Muscle layer of duodenum (tissue), 2 donors: ENCODE measurements around the gene MYBBP1A.
A peak's percentile ranks its signal among the peaks of the same experiment; 100 is the strongest.

Source experiments
- H3K27ac ChIP-seq: one replicate; pipeline ENCODE4 v1.7.0; 2013; ENCODE audit warnings: mild to moderate bottlenecking, low read length
- H3K27me3 ChIP-seq: one replicate; pipeline ENCODE4 v1.7.0; 2013; ENCODE audit warnings: low read depth, mild to moderate bottlenecking, control low read depth, low read length
- H3K36me3 ChIP-seq, 2 donors: one replicate each; pipeline ENCODE4 v1.7.0; 2013; ENCODE audit warnings: low read length in 2 of 2, control low read depth in 1 of 2, mild to moderate bottlenecking in 1 of 2; ENCODE audit not compliant: insufficient read depth in 2 of 2, control insufficient read depth in 1 of 2
- H3K4me1 ChIP-seq, 2 donors: one replicate each; pipeline ENCODE4 v1.7.0; 2013; ENCODE audit warnings: low read length in 2 of 2, mild to moderate bottlenecking in 2 of 2, control low read depth in 1 of 2, moderate library complexity in 1 of 2; ENCODE audit not compliant: insufficient read depth in 2 of 2, control insufficient read depth in 1 of 2
- H3K4me3 ChIP-seq, 2 donors: one replicate each; pipeline ENCODE4 v1.7.0; 2013; ENCODE audit warnings: low read length in 2 of 2, low read depth in 1 of 2, mild to moderate bottlenecking in 1 of 2
- H3K9me3 ChIP-seq, 2 donors: one replicate each; pipeline ENCODE4 v1.7.0; 2013; ENCODE audit warnings: low read length in 2 of 2, control low read depth in 1 of 2, mild to moderate bottlenecking in 1 of 2; ENCODE audit not compliant: control insufficient read depth in 1 of 2
- donor health status: healthy.

Gene MYBBP1A

DNA sequence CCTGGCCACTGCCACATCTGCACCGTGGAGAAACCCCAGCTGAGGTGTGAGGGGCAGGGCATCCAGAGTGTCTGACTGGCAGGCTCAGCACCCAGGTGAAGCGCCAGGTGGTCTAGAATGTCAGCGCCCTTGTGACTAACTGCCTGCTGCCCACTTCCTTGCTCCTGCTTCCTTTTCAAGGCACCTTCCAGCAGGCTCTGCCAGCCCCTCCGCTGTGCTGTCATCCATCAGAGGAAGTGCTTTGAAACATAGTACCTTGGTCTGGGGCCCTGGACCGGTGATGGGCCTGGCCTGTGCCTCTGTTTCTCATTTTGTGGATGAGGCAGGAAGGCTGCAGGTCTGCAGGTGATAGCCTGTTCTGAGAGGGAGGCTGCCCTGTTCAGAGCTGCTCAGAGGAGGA, 51.0 kb downstream of the MYBBP1A start:
- no peaks in the 10 kb centered on the region for H3K36me3 ChIP-seq
- H3K27me3 ChIP-seq, result peaks cover 10% of the 10 kb centered on the region
- no peaks in the 10 kb centered on the region for H3K9me3 ChIP-seq
- no peak overlapping the region for H3K4me3 ChIP-seq
- H3K4me1 ChIP-seq, result peaks cover 0 to 27% of the 10 kb centered on the region in 2 donors
- no peak overlapping the region for H3K27ac ChIP-seq

DNA sequence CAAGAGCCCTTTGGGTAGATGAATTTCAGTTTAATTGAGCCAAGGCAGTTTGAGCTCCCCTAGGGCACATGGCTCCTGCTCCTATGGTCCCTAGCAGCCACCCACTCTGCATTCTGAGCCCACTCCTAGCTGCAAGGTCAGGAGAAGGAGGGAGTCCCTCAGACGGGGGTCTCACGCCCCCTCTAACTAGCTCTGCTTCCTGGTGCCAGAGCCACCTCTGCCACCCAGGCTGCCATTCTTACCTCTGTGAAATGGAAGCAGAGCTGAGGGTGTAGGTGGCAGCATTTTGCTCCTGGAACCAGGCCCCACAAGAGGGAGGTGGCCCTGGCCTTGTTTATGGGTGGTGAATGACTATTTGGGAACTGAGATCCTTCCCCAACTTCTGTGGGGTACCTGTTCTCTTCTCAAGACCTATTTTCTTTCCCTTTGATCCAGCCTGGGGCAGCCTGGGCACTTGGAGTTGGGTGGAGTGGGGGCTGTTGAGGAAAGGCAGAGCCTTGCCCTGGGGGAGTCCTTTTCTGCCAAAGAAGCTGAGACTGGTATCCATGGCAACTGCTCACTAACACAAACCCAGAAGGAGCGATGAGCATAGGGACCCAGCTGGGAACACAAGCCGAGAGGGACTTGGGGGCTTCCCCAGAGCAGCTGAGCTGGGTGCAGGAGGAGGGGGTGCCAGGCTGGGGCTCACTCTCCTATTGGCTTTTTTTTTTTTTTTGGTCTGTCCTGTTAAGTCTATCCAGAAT, 51.7 kb downstream of the MYBBP1A start:
- Histone ChIP-seq H3K4me1 (peaks cover 0 to 29% of the 10 kb centered on the region in 2 donors), H3K9me3 (no peaks in the 10 kb centered on the region), H3K36me3 (no peaks in the 10 kb centered on the region), H3K27me3 (peaks cover 10% of the 10 kb centered on the region), H3K27ac (no peak overlapping the region), H3K4me3 (no peak overlapping the region)

DNA sequence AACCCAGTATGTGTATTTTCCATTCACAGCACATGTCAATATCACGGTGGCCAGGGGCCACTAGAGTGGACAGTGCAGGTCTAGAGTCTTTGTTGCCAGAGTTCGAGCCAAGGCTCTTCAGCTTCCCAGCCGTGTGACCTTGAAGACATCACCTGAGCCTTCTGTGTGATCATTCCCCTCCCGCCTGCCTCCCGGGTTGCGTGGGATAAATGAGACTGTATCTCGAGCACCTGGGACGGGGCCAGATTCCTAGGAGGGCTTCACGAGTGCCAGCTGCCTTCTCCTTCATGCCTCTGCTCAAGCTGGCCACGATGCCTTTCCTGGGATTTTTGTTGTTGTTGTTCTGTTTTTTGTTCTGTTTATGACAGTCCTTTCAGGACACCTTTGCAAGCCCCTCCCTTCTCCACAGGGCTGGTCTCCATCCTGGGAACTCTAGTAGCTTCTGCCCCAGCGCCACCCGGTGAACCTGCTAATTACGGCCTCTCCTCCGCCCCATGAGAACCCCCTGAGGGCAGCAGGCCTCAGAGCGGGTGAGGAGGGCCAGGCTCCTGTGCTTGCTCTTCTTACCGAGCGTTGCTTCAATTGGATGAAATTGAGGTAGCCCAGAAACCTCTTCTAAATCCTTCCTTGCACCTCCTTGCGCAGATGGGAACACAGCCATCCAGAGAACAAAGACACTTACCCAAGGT, 52.6 kb downstream of the MYBBP1A start:
- Histone ChIP-seq H3K4me3 (no peak overlapping the region), H3K27ac (no peak overlapping the region), H3K36me3 (no peaks in the 10 kb centered on the region), H3K4me1 (peaks cover 0 to 34% of the 10 kb centered on the region in 2 donors), H3K27me3 (peaks cover 10% of the 10 kb centered on the region), H3K9me3 (no peaks in the 10 kb centered on the region)

DNA sequence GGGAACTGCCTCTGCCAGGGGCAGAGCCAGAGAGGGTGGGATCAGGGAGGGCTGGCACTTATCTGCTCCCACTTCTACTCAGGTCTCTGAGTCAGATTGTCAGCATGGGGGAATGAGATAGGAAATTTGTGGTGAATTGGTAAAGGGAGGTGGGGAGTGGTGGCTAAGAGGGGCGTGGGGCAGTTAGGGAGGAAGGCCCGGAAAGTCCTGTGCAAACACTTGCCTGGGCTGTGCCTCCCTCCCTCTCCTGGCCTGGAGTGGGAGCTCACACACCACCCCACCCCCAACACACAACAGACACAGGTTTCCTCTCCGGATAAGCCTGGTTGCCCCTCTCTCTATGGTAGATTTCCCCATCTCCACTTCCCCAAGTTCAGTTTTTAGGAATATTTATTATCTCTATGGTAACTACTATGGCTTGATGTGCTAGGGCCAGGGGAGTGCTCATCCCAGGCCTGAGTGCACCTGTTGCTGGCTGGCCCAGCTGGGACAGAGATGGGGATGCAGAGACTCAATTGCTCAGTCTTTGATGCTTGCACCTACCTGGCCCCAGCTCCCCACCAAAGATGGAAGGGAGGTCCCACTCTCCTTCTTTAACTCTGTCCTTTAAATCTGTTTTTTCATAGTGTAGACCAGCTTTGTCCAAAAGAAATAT, 53.8 kb downstream of the MYBBP1A start:
- Histone ChIP-seq H3K9me3 (no peaks in the 10 kb centered on the region), H3K27me3 (peaks cover 10% of the 10 kb centered on the region), H3K36me3 (no peaks in the 10 kb centered on the region), H3K4me1 (peaks cover 0 to 28% of the 10 kb centered on the region in 2 donors), H3K4me3 (peak overlapping the region; percentile 26 to 73), H3K27ac (no peak overlapping the region)

DNA sequence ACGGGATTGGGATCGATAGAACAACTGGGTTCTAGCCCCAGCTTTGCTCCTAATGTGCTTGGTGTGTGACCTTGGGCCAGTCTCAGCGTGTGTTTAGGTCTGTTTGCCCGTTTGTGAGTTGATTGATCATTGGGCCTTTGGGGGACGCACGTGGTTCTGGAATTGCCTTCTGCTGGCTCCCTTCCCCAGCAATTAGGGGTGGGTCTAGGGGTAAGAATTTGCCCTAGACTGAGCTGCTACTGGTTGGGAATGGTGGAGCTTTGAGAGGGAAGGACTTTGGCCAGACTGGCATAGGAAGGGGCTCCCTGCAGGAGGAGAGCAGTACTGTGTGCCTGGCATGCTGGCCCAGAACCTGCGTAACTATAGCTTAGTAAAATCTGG, 55.0 kb downstream of the MYBBP1A start:
- Histone ChIP-seq H3K27me3 (peaks cover 10% of the 10 kb centered on the region), H3K27ac (no peak overlapping the region), H3K4me1 (peaks cover 0 to 25% of the 10 kb centered on the region in 2 donors), H3K4me3 (peak overlapping the region; percentile 41 to 73), H3K9me3 (no peaks in the 10 kb centered on the region), H3K36me3 (no peaks in the 10 kb centered on the region)

DNA sequence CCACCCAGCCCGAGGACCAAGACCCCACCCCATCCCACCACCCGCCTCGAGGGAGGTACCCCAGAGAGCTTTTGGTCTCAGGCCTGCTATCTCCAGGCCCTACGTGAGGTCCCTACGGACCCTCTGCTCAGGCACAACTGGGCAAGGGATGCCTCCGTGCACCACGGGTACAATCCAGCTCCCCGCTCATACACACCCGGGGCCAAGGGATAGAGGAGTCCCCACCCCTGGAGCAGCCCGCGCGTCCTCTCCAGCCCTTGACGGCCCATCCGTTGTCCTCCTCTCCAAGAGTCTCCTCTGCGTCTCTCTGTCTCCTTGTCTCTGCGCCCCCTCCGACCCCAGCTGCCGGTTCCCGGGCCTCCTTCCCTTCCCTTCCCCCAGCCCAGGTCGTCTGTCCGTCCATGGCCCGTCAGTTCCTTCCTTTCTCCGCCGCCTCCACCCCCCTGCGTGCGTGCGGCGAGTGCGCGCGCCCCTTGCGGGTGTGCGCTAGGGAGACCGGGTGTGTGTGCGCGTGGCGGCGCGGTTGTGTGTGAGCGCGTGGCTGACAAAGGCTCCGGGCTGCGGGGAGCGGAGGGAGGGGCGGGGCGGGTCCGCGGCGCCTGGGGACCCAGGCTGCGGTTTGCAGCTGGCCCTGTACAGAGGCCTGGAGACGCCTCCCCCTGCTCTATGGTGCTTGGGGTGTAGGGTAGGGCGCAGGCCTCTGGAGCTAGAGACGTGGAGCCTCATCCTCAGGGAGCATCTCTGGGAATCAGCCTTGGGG, 55.6 kb downstream of the MYBBP1A start:
- H3K36me3 ChIP-seq, result no peaks in the 10 kb centered on the region
- no peak overlapping the region for H3K27ac ChIP-seq
- peak overlapping the region; percentile 41 to 73 for H3K4me3 ChIP-seq
- peaks cover 10% of the 10 kb centered on the region for H3K27me3 ChIP-seq
- H3K9me3 ChIP-seq, result no peaks in the 10 kb centered on the region
- H3K4me1 ChIP-seq, result peaks cover 0 to 25% of the 10 kb centered on the region in 2 donors

DNA sequence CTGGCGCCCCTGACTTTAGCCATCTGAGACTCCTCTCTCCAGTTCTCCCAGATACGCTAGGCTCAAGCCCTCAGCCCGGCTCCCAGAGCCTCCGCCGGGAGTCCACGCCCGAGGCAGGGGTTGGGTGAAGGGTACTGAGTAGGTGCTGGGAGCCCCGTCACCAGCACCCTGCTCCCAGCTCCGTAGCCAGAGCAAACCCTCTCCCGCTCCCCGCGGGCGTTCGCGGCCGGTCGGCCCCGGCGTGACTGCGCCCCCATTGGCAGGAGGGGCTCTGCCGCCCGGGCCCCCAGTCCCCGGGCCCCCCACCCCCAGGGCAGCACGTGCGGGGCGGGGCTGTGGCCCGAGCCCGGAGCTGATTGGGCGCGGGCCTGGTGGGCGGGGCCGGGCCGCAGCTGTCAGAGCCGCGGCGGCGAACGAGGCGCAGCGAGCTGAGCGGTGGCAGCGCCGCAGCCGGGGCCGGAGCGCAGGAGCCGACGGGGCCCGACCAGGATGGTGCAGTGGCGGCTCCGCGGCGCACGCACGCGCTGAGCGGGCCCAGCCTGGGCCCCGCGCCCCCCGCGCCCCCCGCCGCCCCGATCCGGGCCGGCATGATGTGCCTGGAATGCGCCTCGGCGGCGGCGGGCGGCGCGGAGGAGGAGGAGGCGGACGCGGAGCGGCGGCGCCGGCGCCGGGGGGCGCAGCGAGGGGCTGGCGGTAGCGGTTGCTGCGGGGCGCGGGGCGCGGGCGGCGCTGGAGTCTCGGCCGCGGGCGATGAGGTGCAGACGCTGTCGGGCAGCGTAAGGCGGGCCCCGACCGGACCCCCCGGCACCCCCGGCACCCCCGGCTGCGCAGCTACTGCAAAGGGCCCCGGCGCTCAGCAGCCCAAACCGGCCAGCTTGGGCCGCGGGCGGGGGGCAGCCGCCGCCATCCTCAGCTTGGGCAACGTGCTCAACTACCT, 56.5 kb downstream of the MYBBP1A start, which contains the start of gene SPNS2:
SPNS2 (plus strand) TSS at position 421 of the 937 bp plus-strand sequence; CDS start at position 588, 167 bp downstream.
- Histone ChIP-seq H3K27me3 (peaks cover 10% of the 10 kb centered on the region), H3K4me1 (peaks cover 0 to 25% of the 10 kb centered on the region in 2 donors), H3K4me3 (peak within 1 kb of the TSS; percentile 41 to 73)

DNA sequence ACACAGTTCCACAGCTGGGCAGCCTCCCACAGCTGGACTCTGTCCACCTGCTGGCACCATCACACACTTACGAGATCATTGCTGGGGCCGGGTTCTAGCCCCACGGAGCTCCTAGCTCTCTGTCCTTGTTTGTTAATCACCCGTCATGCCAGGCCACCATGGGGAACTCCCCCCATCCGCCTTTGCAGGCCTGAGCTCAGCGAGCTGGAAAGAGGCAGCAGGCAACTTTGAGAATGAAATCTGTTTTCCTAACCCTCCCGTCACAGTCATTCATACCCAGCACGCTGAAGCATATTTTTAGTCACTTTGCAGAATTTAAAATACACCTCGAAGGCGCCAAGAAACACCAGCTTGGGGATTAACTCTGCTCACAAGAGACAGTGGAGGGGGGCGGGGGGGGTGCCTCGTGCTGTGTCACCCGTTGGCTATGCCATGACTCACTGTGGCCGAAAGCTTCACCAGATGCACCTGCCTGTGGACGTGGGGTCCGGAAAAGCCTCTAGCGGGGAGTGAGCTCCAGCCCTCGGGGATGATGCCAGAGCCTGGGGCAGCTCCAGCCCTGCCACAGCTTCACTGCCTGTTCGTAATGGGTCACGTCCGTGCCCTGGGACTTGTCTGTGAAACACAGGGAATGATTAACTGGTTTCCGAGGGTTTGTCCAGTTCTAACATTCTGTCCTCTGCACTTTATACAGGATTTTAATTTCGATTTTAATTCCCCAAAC, 57.9 kb downstream of the MYBBP1A start:
- Histone ChIP-seq H3K36me3 (no peaks in the 10 kb centered on the region), H3K4me1 (peaks cover 5 to 25% of the 10 kb centered on the region in 2 donors), H3K4me3 (no peak overlapping the region), H3K27me3 (peaks cover 5% of the 10 kb centered on the region), H3K9me3 (no peaks in the 10 kb centered on the region), H3K27ac (no peak overlapping the region)

More for the DNA sequence above, 56.5 kb downstream of the MYBBP1A start, which contains the start of gene SPNS2:
- Histone ChIP-seq H3K9me3 (no peaks in the 10 kb centered on the region), H3K36me3 (no peaks in the 10 kb centered on the region), H3K27ac (no peak within 1 kb of the TSS)

DNA sequence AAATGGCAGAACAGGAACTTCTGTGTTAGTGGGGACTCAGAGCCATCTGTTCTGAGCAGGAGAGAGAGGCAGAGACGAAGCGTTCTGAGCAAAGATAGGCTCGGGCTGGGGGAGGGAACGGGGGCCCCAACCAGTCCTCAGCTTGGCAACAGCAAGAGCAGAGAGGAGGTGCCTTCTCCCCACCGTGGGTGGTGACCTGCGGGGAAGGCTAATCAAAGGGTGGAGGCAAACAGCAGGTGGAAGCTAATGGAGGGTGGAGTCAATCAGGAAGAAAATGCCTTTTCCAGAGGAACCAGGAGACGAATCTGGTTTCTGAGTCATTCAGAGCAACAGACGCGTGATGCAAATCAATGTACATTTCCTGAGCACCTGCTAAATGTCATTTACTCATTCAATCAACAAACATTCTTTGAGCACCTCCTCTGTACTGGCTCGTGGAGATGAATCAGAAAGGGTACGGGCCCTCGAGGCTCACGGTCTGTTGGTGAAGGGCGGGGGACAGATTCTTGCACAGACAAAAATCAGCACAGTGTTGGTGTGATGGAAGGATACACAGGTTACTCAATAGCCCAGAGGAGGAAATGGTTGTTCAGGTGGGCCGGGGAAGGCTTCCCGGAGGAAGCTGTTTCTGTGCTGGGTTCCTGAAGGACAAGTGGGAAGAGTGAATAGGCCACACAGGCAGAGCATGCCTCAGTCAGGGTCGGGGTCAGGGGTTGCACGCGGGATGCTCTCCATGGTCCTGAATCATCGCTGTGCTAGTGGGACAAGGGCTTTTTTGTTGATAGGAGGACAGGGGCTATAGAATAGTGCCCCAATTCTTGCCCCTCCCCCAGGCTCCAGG, 62.2 kb downstream of the MYBBP1A start:
- no peak overlapping the region for H3K27ac ChIP-seq
- no peaks in the 10 kb centered on the region for H3K27me3 ChIP-seq
- no peaks in the 10 kb centered on the region for H3K9me3 ChIP-seq
- peaks cover 0 to 5% of the 10 kb centered on the region in 2 donors for H3K4me1 ChIP-seq
- no peak overlapping the region for H3K4me3 ChIP-seq
- H3K36me3 ChIP-seq, result no peaks in the 10 kb centered on the region
